ENCODE measurements around the gene ZNF687. TPM values are rescaled to one million over a fixed set of nuclear protein-coding genes. Genes with fewer than 3 reads are reported as not detected.
A peak's percentile ranks its signal among the peaks of the same experiment; 100 is the strongest.

Gene ZNF687
- total RNA-seq, 1 experiment from 2014 or later, result 34.3 TPM

DNA sequence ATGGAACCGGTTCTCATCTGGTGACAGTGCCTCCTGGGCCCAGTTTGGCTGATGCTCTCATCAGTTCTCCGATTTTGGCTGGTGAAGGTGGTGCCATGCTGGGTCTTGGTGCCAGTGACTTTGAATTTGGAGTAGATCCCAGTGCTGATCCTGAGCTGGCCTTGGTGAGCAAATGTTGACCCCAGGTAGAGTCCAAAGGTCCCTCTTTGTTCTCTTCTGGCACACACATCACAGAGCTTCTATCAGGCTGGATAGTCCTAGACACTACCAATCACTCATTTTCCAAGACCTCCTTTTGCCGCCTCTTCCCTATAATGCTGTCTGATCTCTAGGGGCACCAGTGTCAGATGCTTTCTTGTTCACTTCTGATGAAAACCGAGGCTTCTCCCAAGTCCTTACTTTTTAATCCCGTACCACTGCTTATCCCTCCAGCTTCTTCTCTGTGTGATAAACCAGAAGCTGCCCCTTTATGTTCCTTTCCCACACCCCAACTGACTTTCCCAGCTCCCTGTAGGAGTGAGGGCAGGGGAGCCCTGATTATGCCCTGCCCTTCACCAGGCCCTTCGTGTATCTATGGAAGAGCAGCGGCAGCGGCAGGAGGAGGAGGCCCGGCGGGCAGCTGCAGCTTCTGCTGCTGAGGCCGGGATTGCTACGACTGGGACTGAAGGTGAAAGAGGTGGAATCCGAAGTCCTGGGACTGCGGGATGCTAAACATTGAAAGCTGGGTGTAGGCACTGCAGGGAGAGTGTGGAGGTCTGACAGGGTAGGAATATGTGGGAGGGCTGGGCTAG lies 16.5 kb upstream of the ZNF687 start:
- Histone ChIP-seq H2AFZ (ENCODE audit: low read depth, low read length, poor library complexity, severe bottlenecking) (no peak overlapping the region), H3K9me3 (ENCODE audit: control insufficient read depth in 1 of 2, insufficient read depth in 1 of 2, low read depth in 1 of 2, low read length in 2 of 2) (no peaks in the 10 kb centered on the region), H3K27ac (ENCODE audit: low read depth, low read length) (no peak overlapping the region), H3K27me3 (ENCODE audit: insufficient read depth, low read length) (no peaks in the 10 kb centered on the region), H3K4me2 (ENCODE audit: low read length) (no peak overlapping the region), H3K4me1 (ENCODE audit: control insufficient read depth in 1 of 2, insufficient read depth in 2 of 2, low read length in 2 of 2) (no peaks in the 10 kb centered on the region), H3K9ac (ENCODE audit: low read length) (no peak overlapping the region), H4K20me1 (ENCODE audit: insufficient read depth) (no peaks in the 10 kb centered on the region), H3K4me3 (replicated peaks in 1 of 2; ENCODE audit: low read depth in 1 of 2, low read length in 2 of 2) (no peak overlapping the region), H3K9me2 (ENCODE audit: insufficient read depth) (no peaks in the 10 kb centered on the region), H3K36me3 (ENCODE audit: control insufficient read depth in 1 of 2, insufficient read depth in 2 of 2, low read length in 2 of 2) (peaks cover 27 to 37% of the 10 kb centered on the region in 2 experiments; a peak in 3 of 4 replicates), H3K79me2 (ENCODE audit: insufficient read depth, low read length) (peaks cover 29% of the 10 kb centered on the region)
- POLR2A ChIA-PET, result no interaction called here
- CTCF ChIA-PET, result no interaction called here
- RAD21 ChIA-PET (ENCODE audit: low non-redundant PET in 1 of 2, low total read pairs in 2 of 2, uncharacterized antibody in 2 of 2, unreplicated experiment in 2 of 2), result no interaction called here
- no peak for DNase-seq (ENCODE audit: low read depth, low spot score)
- intact Hi-C loops (cut with micrococcal nuclease), result no loop called here
- no peak for TF ChIP-seq CBX3 (IDR thresholded peaks at IDR 0.05; ENCODE audit: low read depth)
- ATAC-seq, result no peak
- TSS peak; percentile 6 for BruUV-seq (replicated peaks)

DNA sequence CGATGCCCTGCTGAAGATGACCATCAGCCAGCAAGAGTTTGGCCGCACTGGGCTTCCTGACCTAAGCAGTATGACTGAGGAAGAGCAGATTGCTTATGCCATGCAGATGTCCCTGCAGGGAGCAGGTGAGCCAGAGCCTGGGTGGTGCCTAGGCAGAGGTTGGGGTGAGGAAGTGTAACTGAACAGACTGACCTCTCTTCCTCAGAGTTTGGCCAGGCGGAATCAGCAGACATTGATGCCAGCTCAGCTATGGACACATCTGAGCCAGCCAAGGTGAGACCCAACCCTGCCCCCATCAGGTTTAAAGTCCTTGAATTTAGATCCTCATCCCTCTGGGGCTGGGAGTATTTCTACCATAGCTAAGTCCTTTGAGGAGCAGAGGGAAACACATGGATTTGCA lies 15.8 kb upstream of the ZNF687 start:
- Histone ChIP-seq H3K9me2 (ENCODE audit: insufficient read depth) (no peaks in the 10 kb centered on the region), H3K27me3 (ENCODE audit: insufficient read depth, low read length) (no peaks in the 10 kb centered on the region), H3K4me2 (ENCODE audit: low read length) (no peak overlapping the region), H3K79me2 (ENCODE audit: insufficient read depth, low read length) (peaks cover 22% of the 10 kb centered on the region), H3K27ac (ENCODE audit: low read depth, low read length) (no peak overlapping the region), H3K9me3 (ENCODE audit: control insufficient read depth in 1 of 2, insufficient read depth in 1 of 2, low read depth in 1 of 2, low read length in 2 of 2) (no peaks in the 10 kb centered on the region), H3K4me1 (ENCODE audit: control insufficient read depth in 1 of 2, insufficient read depth in 2 of 2, low read length in 2 of 2) (no peaks in the 10 kb centered on the region), H3K4me3 (replicated peaks in 1 of 2; ENCODE audit: low read depth in 1 of 2, low read length in 2 of 2) (no peak overlapping the region), H2AFZ (ENCODE audit: low read depth, low read length, poor library complexity, severe bottlenecking) (no peak overlapping the region), H3K36me3 (ENCODE audit: control insufficient read depth in 1 of 2, insufficient read depth in 2 of 2, low read length in 2 of 2) (peaks cover 27 to 37% of the 10 kb centered on the region in 2 experiments; a peak in 3 of 4 replicates), H4K20me1 (ENCODE audit: insufficient read depth) (no peaks in the 10 kb centered on the region), H3K9ac (ENCODE audit: low read length) (no peak overlapping the region)
- no peak for DNase-seq (ENCODE audit: low read depth, low spot score)
- TF ChIP-seq SRF (IDR thresholded peaks at IDR 0.05; ENCODE audit: low read depth), result no peak
- ChIA-PET POLR2A (no interaction called here), RAD21 (ENCODE audit: low non-redundant PET in 1 of 2, low total read pairs in 2 of 2, uncharacterized antibody in 2 of 2, unreplicated experiment in 2 of 2) (no interaction called here), CTCF (no interaction called here)
- intact Hi-C loops (cut with micrococcal nuclease), result no loop called here
- no TSS peak for BruUV-seq (replicated peaks)
- ATAC-seq, result no peak

DNA sequence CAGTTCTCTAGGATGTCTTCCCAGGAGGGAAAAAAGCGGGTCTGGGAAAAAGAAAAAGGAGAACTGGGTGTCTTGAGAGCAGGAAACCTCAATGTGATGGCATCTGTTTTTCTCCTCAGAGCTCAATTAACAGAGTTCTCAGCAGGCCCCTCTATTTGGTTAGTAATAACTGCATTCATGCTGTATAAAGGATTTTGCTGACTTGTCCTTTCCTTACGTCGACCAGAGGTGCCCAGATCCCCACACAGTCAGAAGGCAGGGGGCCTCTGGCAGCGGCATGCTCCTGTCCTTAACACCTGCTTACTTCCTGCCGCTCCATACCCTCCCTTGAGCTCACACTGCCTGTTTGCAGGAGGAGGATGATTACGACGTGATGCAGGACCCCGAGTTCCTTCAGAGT lies 15.3 kb upstream of the ZNF687 start:
- Histone ChIP-seq H2AFZ (ENCODE audit: low read depth, low read length, poor library complexity, severe bottlenecking) (no peak overlapping the region), H4K20me1 (ENCODE audit: insufficient read depth) (no peaks in the 10 kb centered on the region), H3K4me1 (ENCODE audit: control insufficient read depth in 1 of 2, insufficient read depth in 2 of 2, low read length in 2 of 2) (no peaks in the 10 kb centered on the region), H3K27ac (ENCODE audit: low read depth, low read length) (no peak overlapping the region), H3K9me3 (ENCODE audit: control insufficient read depth in 1 of 2, insufficient read depth in 1 of 2, low read depth in 1 of 2, low read length in 2 of 2) (no peaks in the 10 kb centered on the region), H3K36me3 (ENCODE audit: control insufficient read depth in 1 of 2, insufficient read depth in 2 of 2, low read length in 2 of 2) (peaks cover 26 to 37% of the 10 kb centered on the region in 2 experiments; a peak in 3 of 4 replicates), H3K27me3 (ENCODE audit: insufficient read depth, low read length) (no peaks in the 10 kb centered on the region), H3K79me2 (ENCODE audit: insufficient read depth, low read length) (peaks cover 17% of the 10 kb centered on the region), H3K4me2 (ENCODE audit: low read length) (no peak overlapping the region), H3K9ac (ENCODE audit: low read length) (no peak overlapping the region), H3K4me3 (replicated peaks in 1 of 2; ENCODE audit: low read depth in 1 of 2, low read length in 2 of 2) (no peak overlapping the region), H3K9me2 (ENCODE audit: insufficient read depth) (no peaks in the 10 kb centered on the region)
- ChIA-PET POLR2A (no interaction called here), RAD21 (ENCODE audit: low non-redundant PET in 1 of 2, low total read pairs in 2 of 2, uncharacterized antibody in 2 of 2, unreplicated experiment in 2 of 2) (no interaction called here), CTCF (no interaction called here)
- intact Hi-C loops (cut with micrococcal nuclease), result no loop called here
- no peak for DNase-seq (ENCODE audit: low read depth, low spot score)
- no peak for ATAC-seq
- no TSS peak for BruUV-seq (replicated peaks)
- no peak for TF ChIP-seq EZH2phosphoT487 (IDR thresholded peaks at IDR 0.05; ENCODE audit: borderline replicate concordance)
- no peak for TF ChIP-seq SRF (IDR thresholded peaks at IDR 0.05; ENCODE audit: low read depth)
- TF ChIP-seq, protein P1, sequence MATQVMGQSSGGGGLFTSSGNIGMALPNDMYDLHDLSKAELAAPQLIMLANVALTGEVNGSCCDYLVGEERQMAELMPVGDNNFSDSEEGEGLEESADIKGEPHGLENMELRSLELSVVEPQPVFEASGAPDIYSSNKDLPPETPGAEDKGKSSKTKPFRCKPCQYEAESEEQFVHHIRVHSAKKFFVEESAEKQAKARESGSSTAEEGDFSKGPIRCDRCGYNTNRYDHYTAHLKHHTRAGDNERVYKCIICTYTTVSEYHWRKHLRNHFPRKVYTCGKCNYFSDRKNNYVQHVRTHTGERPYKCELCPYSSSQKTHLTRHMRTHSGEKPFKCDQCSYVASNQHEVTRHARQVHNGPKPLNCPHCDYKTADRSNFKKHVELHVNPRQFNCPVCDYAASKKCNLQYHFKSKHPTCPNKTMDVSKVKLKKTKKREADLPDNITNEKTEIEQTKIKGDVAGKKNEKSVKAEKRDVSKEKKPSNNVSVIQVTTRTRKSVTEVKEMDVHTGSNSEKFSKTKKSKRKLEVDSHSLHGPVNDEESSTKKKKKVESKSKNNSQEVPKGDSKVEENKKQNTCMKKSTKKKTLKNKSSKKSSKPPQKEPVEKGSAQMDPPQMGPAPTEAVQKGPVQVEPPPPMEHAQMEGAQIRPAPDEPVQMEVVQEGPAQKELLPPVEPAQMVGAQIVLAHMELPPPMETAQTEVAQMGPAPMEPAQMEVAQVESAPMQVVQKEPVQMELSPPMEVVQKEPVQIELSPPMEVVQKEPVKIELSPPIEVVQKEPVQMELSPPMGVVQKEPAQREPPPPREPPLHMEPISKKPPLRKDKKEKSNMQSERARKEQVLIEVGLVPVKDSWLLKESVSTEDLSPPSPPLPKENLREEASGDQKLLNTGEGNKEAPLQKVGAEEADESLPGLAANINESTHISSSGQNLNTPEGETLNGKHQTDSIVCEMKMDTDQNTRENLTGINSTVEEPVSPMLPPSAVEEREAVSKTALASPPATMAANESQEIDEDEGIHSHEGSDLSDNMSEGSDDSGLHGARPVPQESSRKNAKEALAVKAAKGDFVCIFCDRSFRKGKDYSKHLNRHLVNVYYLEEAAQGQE (IDR thresholded peaks at IDR 0.05; ENCODE audit: low read depth), result no peak
- no peak for TF ChIP-seq ZFX (IDR thresholded peaks at IDR 0.05)
- TF ChIP-seq YY1 (IDR thresholded peaks at IDR 0.05; ENCODE audit: extremely low read depth, insufficient replicate concordance, low read depth, low read length), result no peak
- TF ChIP-seq, protein P2, sequence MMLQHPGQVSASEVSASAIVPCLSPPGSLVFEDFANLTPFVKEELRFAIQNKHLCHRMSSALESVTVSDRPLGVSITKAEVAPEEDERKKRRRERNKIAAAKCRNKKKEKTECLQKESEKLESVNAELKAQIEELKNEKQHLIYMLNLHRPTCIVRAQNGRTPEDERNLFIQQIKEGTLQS (IDR thresholded peaks at IDR 0.05), result no peak
- TF ChIP-seq JUND (IDR thresholded peaks at IDR 0.05), result no peak
- TF ChIP-seq POLR2AphosphoS5 (IDR thresholded peaks at IDR 0.05; ENCODE audit: low read depth, low read length), result no peak
- TF ChIP-seq CEBPB (IDR thresholded peaks at IDR 0.05; ENCODE audit: low read depth), result no peak

Measured in HCT116 (cell line).